ENCODE results near the gene GDF15. TPM values are rescaled to one million over a fixed set of nuclear protein-coding genes. Genes with fewer than 3 reads are reported as not detected.
A peak's percentile ranks its signal among the peaks of the same experiment; 100 is the strongest.

Gene GDF15, protein sequence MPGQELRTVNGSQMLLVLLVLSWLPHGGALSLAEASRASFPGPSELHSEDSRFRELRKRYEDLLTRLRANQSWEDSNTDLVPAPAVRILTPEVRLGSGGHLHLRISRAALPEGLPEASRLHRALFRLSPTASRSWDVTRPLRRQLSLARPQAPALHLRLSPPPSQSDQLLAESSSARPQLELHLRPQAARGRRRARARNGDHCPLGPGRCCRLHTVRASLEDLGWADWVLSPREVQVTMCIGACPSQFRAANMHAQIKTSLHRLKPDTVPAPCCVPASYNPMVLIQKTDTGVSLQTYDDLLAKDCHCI
- total RNA-seq (1 to 10 TPM; 1.2 TPM), polyA plus RNA-seq (not detected)

DNA sequence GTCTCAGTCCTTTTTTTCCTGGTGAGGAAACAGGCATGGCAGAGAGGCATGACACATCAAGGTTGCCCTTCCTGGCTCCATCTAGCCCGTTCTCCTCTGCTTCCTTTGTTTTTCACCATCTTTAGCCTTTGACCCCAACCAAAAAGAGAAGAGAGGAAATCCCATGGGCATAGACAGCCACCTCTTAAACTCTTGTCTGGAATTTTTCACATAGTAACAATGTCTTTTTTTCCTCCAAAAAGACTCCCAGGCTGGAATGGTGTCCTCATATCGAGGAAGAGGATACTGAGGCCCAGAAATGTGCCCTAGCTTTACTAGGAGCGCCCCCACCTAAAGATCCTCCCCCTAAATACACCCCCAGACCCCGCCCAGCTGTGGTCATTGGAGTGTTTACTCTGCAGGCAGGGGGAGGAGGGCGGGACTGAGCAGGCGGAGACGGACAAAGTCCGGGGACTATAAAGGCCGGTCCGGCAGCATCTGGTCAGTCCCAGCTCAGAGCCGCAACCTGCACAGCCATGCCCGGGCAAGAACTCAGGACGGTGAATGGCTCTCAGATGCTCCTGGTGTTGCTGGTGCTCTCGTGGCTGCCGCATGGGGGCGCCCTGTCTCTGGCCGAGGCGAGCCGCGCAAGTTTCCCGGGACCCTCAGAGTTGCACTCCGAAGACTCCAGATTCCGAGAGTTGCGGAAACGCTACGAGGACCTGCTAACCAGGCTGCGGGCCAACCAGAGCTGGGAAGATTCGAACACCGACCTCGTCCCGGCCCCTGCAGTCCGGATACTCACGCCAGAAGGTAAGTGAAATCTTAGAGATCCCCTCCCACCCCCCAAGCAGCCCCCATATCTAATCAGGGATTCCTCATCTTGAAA, at the start of gene GDF15:
Gene GDF15, plus strand, starts transcription at position 484 of the 868 bp plus-strand sequence. Its CDS starts 32 bp downstream, at position 516.
- ChIA-PET CTCF (ENCODE audit: partially characterized antibody) (interaction anchor here (0.8 to 1.3 kb wide), 3 partner anchors 16 to 161 kb away, joined by 3 read pairs; no protein-coding TSS in a partner anchor), POLR2A (ENCODE audit: partially characterized antibody) (interaction anchor here (1.2 to 1.3 kb wide), 2 partner anchors 25 to 106 kb away, joined by 3 read pairs; no protein-coding TSS in a partner anchor)
- Mint-ChIP-seq H3K27ac (no peak within 1 kb of the TSS), H3K36me3 (no peaks in the 10 kb centered on the region), H3K9me3 (peaks cover 0 to 2% (median 0%) of the 10 kb centered on the region in 8 donors), H3K27me3 (peaks cover 12 to 15% of the 10 kb centered on the region in 2 donors), H3K4me1 (peaks cover 2 to 14% (median 6%) of the 10 kb centered on the region in 4 donors), H3K4me3 (peak within 1 kb of the TSS in 1 of 8 donors; percentile 43)
- peaks cover 7% of the 10 kb centered on the region for H3K4me1 ChIP-seq (ENCODE audit: insufficient read depth, low read length)
- H3K4me3 ChIP-seq (ENCODE audit: low read length in 2 of 2), result no peak within 1 kb of the TSS
- intact Hi-C loops (cut with micrococcal nuclease), result no loop called here
- peaks cover 21% of the 10 kb centered on the region for H3K27me3 ChIP-seq (ENCODE audit: insufficient read depth, low read length)
- peak in 1 of 5 donors; percentile 6 for DNase-seq
- H3K36me3 ChIP-seq (ENCODE audit: insufficient read depth, low read length), result no peaks in the 10 kb centered on the region
- H3K9me3 ChIP-seq (ENCODE audit: control insufficient read depth in 1 of 2, low read length in 2 of 2), result no peaks in the 10 kb centered on the region
- H3K27ac ChIP-seq (ENCODE audit: low read depth, low read length), result no peak within 1 kb of the TSS

- intact Hi-C loops (cut with micrococcal nuclease), result no loop called here
Observed at GRCh38 chr19:18338541-18338940, 47.4 kb upstream of the GDF15 start.

GRCh38 chr19:18339723-18340122, 46.2 kb upstream of the GDF15 start:
- Histone ChIP-seq H3K4me3 (ENCODE audit: low read length in 2 of 2) (peak overlapping the region; percentile 61 to 62), H3K4me1 (ENCODE audit: insufficient read depth, low read length) (peaks cover 24% of the 10 kb centered on the region), H3K27me3 (ENCODE audit: insufficient read depth, low read length) (no peaks in the 10 kb centered on the region), H3K27ac (ENCODE audit: low read depth, low read length) (peak overlapping the region; percentile 61), H3K36me3 (ENCODE audit: insufficient read depth, low read length) (peaks cover 5% of the 10 kb centered on the region), H3K9me3 (ENCODE audit: control insufficient read depth in 1 of 2, low read length in 2 of 2) (no peaks in the 10 kb centered on the region)
- H3K27me3 Mint-ChIP-seq, result no peaks in the 10 kb centered on the region
- POLR2A ChIA-PET (ENCODE audit: partially characterized antibody), result interaction anchor here (0.6 to 7.5 kb wide), 4 partner anchors 11 to 135 kb away, joined by 3 to 77 read pairs (median 8); partner anchors contain the start of gene JUND
- peaks cover 4 to 20% of the 10 kb centered on the region in 2 donors for H3K36me3 Mint-ChIP-seq
- no peaks in the 10 kb centered on the region for H3K9me3 Mint-ChIP-seq
- peak overlapping the region in 6 of 7 donors; percentile 15 to 94 (median 80) for H3K27ac Mint-ChIP-seq
- H3K4me3 Mint-ChIP-seq, result peak overlapping the region; percentile 87 to 94 (median 90)
- H3K4me1 Mint-ChIP-seq, result peaks cover 5 to 25% (median 13%) of the 10 kb centered on the region in 4 donors
- CTCF ChIA-PET (ENCODE audit: partially characterized antibody), result interaction anchor here (1.0 to 6.5 kb wide), 7 partner anchors 11 to 77 kb away, joined by 3 to 37 read pairs (median 4); no protein-coding TSS in a partner anchor
- intact Hi-C loops (cut with micrococcal nuclease), result no loop called here
- DNase-seq, result no peak

More at GRCh38 chr19:18338541-18338940, 47.4 kb upstream of the GDF15 start:
- POLR2A ChIA-PET (ENCODE audit: partially characterized antibody), result interaction anchor here (2.5 to 7.5 kb wide), 2 partner anchors 10 to 59 kb away, joined by 12 to 77 read pairs; partner anchors contain the start of gene JUND
- H3K9me3 Mint-ChIP-seq, result peaks cover 0 to 2% (median 0%) of the 10 kb centered on the region in 8 donors
- Histone ChIP-seq H3K27me3 (ENCODE audit: insufficient read depth, low read length) (no peaks in the 10 kb centered on the region), H3K4me1 (ENCODE audit: insufficient read depth, low read length) (peaks cover 24% of the 10 kb centered on the region), H3K27ac (ENCODE audit: low read depth, low read length) (no peak overlapping the region), H3K36me3 (ENCODE audit: insufficient read depth, low read length) (no peaks in the 10 kb centered on the region), H3K9me3 (ENCODE audit: control insufficient read depth in 1 of 2, low read length in 2 of 2) (no peaks in the 10 kb centered on the region), H3K4me3 (ENCODE audit: low read length in 2 of 2) (no peak overlapping the region)
- peak overlapping the region in 3 of 7 donors; percentile 16 to 64 (median 35) for H3K27ac Mint-ChIP-seq
- CTCF ChIA-PET (ENCODE audit: partially characterized antibody), result interaction anchor here (0.6 to 6.5 kb wide), 6 partner anchors 10 to 87 kb away, joined by 4 to 37 read pairs (median 5); partner anchors contain the start of gene LSM4
- peaks cover 0 to 15% of the 10 kb centered on the region in 2 donors for H3K36me3 Mint-ChIP-seq
- peak overlapping the region in 5 of 8 donors; percentile 31 to 57 (median 39) for H3K4me3 Mint-ChIP-seq
- H3K27me3 Mint-ChIP-seq, result no peaks in the 10 kb centered on the region
- DNase-seq, result no peak
- H3K4me1 Mint-ChIP-seq, result peaks cover 5 to 25% (median 11%) of the 10 kb centered on the region in 4 donors

GRCh38 chr19:18340190-18340989, 45.6 kb upstream of the GDF15 start, which contains the start of gene PGPEP1:
PGPEP1 (plus strand) TSS chr19:18340598; CDS start chr19:18340682, 84 bp downstream.
- Histone ChIP-seq H3K27ac (ENCODE audit: low read depth, low read length) (peak within 1 kb of the TSS; percentile 61), H3K36me3 (ENCODE audit: insufficient read depth, low read length) (peaks cover 5% of the 10 kb centered on the region), H3K4me3 (ENCODE audit: low read length in 2 of 2) (peak within 1 kb of the TSS; percentile 61 to 62), H3K27me3 (ENCODE audit: insufficient read depth, low read length) (no peaks in the 10 kb centered on the region), H3K4me1 (ENCODE audit: insufficient read depth, low read length) (peaks cover 24% of the 10 kb centered on the region), H3K9me3 (ENCODE audit: control insufficient read depth in 1 of 2, low read length in 2 of 2) (no peaks in the 10 kb centered on the region)
- H3K9me3 Mint-ChIP-seq, result no peaks in the 10 kb centered on the region
- POLR2A ChIA-PET (ENCODE audit: partially characterized antibody), result interaction anchor here (1.1 to 7.5 kb wide), 5 partner anchors 12 to 136 kb away, joined by 3 to 77 read pairs (median 5); partner anchors contain the start of gene JUND
- H3K4me1 Mint-ChIP-seq, result peaks cover 5 to 25% (median 13%) of the 10 kb centered on the region in 4 donors
- CTCF ChIA-PET (ENCODE audit: partially characterized antibody), result interaction anchor here (1.2 to 6.5 kb wide), 5 partner anchors 48 to 73 kb away, joined by 4 to 37 read pairs (median 6); no protein-coding TSS in a partner anchor
- H3K36me3 Mint-ChIP-seq, result peaks cover 8 to 22% of the 10 kb centered on the region in 2 donors
- H3K27me3 Mint-ChIP-seq, result no peaks in the 10 kb centered on the region
- intact Hi-C loops (cut with micrococcal nuclease), result no loop called here
- H3K27ac Mint-ChIP-seq, result peak within 1 kb of the TSS; percentile 37 to 95 (median 87)
- H3K4me3 Mint-ChIP-seq, result peak within 1 kb of the TSS; percentile 87 to 94 (median 90)
- DNase-seq, result peak in 4 of 5 donors; percentile 37 to 68 (median 41)

DNA sequence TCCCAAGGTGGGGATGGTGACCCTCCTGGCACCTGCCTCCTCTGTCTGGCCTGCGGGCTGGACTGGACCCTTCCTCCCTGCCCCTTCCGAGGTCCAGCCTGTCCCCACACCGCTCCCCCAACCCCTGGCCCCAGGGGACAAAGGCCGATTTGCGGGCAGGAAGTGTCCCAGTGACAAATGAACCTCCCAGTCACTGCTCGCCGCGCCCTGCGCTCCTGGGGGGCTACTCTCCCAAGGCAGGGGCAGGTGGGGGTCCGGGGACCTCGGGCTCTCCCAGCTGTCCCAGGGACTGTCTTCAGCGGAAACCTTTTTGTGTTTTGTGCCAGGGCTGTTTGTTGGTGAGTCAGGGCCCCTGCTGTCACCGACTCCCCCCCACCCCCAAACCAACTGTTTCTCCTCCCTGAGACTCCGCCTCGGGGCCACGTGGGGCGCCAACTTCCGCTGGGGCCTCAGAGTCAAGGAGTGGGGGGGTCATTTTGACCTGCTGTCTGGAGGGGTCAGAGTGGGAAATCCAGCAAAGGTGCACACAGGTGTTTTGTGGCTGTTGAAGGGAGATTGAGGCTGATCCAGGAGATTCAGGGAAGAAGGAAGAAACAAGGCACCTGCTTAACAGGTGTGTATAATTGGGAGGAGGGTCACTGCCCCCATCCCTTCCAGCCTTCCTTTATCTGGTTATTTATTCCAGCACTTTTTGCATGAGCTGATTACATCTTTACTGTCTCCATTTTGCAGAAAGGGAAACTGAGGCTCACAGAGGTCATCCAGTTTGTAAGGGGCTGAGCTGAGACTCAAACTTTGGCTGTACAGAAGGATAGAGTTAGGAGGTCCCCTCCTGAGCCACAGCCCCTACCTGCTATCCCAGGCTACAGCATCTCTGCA, 44.7 kb upstream of the GDF15 start:
- intact Hi-C loops (cut with micrococcal nuclease), result loop anchor here (1.0 kb wide), 1 partner anchor 13 kb away; no protein-coding TSS in a partner anchor
- Histone ChIP-seq H3K27ac (ENCODE audit: low read depth, low read length) (peak overlapping the region; percentile 61), H3K4me1 (ENCODE audit: insufficient read depth, low read length) (peaks cover 24% of the 10 kb centered on the region), H3K9me3 (ENCODE audit: control insufficient read depth in 1 of 2, low read length in 2 of 2) (no peaks in the 10 kb centered on the region), H3K36me3 (ENCODE audit: insufficient read depth, low read length) (peaks cover 5% of the 10 kb centered on the region), H3K4me3 (ENCODE audit: low read length in 2 of 2) (peak overlapping the region; percentile 61 to 62), H3K27me3 (ENCODE audit: insufficient read depth, low read length) (no peaks in the 10 kb centered on the region)
- POLR2A ChIA-PET (ENCODE audit: partially characterized antibody), result interaction anchor here (1.1 to 7.5 kb wide), 4 partner anchors 13 to 136 kb away, joined by 3 to 77 read pairs (median 4); partner anchors contain the start of gene JUND
- peaks cover 5 to 28% (median 16%) of the 10 kb centered on the region in 4 donors for H3K4me1 Mint-ChIP-seq
- no peaks in the 10 kb centered on the region for H3K9me3 Mint-ChIP-seq
- H3K36me3 Mint-ChIP-seq, result peaks cover 8 to 25% of the 10 kb centered on the region in 2 donors
- H3K27me3 Mint-ChIP-seq, result no peaks in the 10 kb centered on the region
- H3K27ac Mint-ChIP-seq, result peak overlapping the region; percentile 37 to 95 (median 79)
- CTCF ChIA-PET (ENCODE audit: partially characterized antibody), result interaction anchor here (2.9 to 4.2 kb wide), 2 partner anchors 13 to 62 kb away, joined by 10 to 24 read pairs; no protein-coding TSS in a partner anchor
- peak; percentile 34 to 75 (median 37) for DNase-seq
- H3K4me3 Mint-ChIP-seq, result peak overlapping the region; percentile 73 to 94 (median 90)
